Stimulated activated CD8-positive, alpha-beta memory T cell treated with anti-CD3 and anti-CD28 coated beads, Interleukin-7, amount 100 ng/mL, for 1 hour (primary cell): Measurements from ENCODE around the gene UGCG.
"Not testable (repeated sequence)": the region's sequence is repeated elsewhere in the genome, so short reads cannot be mapped to it uniquely, and the experiment has no call there.

Experiments
- DNase-seq, 2 donors: peaks; one replicate each; pipeline ENCODE4 v3.0.0-alpha.2; 2020; ENCODE audit warnings: low read depth in 2 of 2

UGCG gene

DNA sequence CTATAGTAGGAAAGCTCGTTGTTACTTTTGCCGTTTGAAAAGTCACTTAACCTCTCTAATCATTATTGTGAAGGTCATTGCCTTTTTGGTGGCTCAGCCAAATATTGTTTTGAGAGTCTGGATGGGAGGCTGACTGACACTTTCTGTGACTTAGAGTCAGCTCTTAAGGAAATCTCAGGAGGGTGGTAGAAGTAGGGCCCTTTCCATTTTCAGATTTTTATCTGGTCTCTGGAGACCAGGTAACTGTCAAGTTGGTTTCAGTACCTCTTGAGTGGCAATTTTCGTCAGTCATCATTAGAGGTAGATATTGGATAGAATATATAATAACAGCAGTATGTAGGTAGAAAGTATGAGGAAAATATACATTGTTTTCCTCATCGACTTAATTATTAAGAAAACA, 23.3 kb downstream of the UGCG start:
- DNase-seq: no peak

DNA sequence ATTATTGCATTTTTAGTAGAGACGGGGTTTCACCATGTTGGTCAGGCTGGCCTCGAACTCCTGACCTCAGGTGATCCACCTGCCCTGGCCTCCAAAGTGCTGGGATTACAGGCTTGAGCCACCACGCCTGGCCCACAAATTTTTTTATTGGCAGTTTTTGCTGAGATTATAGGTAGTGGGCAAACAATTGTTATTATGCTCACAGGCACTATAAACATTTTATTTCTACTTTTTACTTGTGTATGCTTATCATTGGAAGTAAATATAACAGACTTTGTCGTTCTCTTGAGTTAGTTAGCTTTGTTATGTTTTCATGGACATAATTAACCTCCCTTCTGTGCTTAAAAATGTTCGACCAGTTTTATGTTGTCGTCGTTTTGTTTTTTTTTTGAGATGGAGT, 23.9 kb downstream of the UGCG start:
- no peak for DNase-seq

DNA sequence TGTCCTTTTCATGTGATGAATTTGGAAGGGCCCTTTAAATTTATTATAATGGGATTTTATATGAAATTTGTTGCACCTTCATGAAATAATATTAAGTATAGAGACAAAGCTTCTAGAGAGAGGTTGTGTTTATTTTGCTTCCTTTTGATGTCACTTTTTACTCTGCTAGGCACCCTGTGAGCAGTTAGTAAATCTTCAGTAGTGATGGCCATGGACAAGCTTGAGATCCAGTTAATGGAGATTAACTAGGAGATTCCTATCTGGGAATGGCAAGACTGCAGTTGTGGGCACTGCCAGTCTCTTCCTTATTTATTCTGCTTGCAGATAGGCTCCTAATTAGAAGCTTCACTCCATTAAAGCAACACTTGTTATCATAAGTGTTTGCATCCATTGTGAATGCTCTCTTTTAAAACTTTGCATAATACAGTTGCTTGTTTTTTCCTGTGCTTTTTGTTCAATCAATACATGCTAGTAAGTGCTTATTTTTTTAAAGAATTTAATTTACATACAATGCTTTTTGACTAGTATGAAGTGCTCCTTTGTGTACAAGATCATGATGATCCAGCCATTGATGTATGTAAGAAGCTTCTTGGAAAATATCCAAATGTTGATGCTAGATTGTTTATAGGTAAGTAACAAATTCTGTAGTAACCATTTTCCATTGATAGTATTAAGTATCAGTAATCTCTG, 25.9 kb downstream of the UGCG start:
- DNase-seq: no peak

DNA sequence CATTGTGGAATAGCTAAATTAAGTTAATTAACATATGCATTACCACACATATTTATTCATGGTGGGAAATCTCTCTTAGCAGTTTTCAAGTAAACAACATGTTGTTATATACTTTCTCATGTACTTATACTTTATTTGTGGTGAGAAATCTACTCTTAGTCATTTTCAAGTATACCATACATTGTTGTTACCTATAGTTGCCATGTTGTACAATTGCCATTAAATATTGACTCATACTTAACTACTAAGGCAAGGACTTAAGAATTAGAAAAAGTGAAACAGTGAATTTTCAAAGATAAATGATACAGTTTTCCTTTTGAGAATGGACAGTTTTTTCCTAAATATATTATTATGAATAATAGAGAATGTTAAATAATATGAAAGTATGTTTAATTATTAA, 27.7 kb downstream of the UGCG start:
- DNase-seq: no peak

DNA sequence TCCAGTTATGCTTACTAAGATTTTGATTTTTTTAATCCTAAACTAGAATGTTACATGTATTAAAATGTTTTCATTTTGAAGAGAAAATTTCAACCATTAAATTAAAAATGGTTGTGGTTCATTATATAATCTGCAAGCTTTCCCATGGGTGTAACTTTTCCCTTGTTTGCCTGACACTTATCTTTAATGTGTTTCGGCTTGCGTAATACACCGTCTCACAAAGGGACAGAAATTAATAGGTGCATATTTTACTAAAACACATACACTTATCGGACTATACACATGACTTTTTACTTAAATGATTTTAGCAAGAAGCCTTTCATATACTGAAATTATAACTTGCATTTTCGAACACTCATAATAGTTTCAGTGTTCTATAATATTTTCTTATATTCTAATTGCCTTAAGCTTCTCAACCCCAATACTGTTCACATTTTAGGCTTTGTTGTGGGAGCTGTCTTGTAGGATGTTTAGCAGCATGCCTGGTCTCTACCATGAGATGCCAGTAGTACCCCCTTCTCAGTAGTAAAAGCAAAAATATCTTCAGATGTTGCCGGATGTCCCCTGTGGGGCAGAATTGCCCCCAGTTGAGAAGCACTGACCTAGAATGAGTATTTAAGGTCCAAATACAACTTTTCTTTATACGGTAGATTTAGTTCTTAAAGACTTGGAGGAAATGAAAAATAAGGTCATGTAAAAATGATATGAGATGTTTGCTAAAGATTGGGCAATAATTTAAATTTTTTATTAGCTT, 28.6 kb downstream of the UGCG start:
- no peak for DNase-seq

DNA sequence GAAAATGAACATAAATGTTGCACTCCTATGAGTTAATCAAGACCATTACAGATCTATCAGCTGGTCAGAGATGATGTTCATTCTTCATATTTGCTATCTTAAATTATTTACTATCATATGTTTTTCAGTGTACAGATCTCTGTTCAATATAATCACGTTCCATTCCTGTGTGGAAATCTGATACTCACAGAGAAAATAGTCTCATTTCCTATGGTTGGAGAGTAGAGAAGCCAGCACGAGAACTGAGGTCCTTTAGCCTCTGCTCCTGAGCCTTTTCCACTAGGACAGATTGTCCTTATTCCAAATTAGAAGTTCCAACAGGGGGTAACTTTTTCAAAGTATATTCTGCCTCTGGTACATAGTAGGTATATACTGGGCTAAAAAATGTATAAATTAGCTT, 29.2 kb downstream of the UGCG start:
- DNase-seq: no peak

DNA sequence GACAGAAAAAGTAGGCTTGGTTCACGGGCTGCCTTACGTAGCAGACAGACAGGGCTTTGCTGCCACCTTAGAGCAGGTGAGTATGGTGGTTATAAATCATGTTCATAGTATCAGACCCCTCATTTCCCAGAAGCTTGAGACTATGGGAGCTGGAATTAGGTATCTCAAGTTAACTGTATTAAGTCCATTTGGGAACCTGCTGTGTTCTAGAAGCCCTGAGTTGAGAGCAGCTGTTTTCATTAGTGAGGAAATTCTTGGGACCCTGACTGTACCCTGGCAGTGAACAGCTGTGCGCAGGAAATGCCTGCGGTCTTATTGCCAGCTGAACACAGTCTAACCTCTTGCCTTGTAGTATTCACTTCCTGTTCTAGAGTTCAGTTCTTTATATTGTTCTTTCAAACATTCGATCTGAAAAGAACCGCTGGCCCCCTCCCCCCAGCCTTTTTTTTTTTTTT, 29.8 kb downstream of the UGCG start:
- peak; percentile 10 to 33 for DNase-seq

DNA sequence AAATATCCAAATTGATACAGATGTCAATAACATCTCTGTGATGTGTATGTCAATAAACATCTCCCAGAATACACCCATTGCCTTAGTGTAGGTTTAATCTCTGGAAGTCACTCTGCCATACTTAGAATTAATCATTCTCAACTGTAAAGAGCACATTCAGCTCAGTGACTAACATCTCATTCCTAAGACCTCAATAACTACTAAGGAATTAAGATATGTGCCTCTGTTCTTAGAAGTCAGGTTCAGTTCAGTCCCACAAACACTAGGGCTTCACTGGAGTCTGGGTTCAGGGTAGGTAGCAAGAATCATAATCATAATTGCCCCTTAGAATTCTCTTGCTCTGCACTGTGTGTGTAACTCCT, 31.7 kb downstream of the UGCG start:
- DNase-seq: no peak

DNA sequence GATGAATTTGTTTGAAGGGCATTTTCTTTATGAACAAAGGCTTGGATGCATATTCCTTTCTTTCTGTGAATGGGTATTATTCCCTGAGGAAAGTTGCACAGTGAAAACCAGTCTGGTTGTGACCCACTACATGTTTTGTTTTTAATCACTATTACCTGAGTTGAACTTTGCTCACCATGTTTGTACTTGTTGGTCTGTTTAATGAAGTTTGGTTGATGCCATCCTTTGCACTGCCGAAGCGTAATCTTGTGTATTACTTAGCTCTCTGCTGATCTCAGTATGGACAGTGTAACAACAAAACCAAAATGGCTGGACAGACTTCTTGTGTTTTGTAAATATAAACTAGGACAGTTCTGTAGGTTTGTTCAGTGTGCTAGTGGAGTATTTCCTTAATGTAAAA, 38.1 kb downstream of the UGCG start:
- DNase-seq: no peak

DNA sequence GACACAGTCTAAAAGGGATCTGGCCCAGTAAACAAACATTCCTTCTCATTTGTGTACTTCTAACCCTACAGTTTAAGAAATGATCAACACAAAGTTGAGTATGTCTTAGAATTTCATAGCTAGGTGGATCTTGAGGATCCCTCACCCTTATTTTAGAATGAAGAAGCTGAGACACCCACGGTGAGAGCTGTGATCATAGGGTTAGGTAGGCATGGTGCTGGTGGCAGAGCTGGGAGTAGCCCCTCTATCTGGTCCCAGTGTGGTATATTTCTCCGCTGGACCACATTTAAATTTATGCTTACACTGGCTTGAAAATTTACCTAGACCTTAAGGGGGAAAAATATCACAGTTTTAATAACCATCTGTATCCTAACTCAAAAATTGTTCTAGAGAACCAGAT, 39.8 kb downstream of the UGCG start:
- DNase-seq: no peak

DNA sequence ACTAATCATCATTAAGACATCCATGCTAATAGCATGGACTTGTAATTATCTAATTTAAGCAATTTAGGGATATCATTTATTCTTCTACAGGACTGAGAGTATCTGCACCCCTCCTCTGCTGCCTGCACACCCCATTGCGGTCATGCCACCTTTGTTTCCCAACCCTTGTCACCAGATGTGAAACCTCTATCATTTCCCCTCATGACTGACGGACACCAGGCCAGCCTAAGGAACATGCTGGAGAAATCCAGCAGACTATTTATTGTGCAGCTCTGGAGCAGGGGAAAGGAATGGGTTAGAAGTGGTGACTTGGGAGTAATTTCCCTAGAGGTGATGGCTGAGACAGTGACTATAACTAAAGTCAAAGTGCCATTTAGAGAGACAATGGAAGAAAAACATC, 40.7 kb downstream of the UGCG start:
- DNase-seq: no peak

DNA sequence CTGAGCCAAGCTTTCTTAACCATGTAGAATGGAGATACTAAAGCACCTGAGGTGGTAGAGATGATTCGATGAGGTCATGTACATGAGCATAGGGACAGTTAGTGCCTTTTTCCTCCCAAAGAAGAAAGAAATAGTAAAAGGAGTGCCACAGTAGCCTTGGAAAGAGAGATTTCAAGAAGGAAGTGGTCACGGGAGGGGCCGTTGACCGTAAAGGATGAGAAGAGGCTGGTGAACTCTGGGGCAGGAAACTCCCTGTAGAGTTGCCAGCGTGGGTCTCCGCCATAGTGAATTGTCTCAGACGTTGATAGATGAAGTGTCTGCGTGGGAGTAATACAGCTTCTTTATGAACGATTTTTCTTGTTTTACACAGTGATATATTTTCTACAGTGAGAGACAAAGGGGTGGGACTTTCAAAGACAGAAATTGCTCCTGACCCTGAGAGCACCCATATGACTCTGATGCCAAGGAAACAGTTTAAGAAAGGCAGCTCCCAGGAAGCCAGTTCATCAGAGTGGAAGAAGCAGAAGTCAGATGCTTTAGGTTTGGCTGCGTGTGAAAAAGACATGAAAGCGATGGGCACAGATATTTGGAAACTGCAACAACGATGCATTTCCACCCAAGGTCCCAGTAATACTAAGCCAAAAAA, 41.3 kb downstream of the UGCG start:
- DNase-seq: no peak

DNA sequence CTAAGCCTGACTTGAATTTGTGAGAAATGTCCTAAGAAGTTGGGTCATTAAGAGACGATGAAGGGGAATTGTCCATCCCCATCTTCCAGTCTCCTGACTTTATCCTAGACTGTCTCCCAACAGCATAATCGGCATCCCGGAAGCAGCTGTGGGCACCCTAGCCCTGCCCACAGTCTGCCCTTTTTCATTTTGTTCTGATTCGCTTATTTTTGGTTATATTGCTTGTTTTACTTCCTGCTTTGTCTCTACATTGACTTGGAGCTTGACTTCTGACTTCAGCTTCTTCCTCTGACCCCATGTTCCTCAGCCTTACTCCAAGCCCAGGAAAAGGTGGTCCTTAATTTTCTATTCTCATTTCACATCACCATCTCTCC, 41.8 kb downstream of the UGCG start:
- no peak for DNase-seq

DNA sequence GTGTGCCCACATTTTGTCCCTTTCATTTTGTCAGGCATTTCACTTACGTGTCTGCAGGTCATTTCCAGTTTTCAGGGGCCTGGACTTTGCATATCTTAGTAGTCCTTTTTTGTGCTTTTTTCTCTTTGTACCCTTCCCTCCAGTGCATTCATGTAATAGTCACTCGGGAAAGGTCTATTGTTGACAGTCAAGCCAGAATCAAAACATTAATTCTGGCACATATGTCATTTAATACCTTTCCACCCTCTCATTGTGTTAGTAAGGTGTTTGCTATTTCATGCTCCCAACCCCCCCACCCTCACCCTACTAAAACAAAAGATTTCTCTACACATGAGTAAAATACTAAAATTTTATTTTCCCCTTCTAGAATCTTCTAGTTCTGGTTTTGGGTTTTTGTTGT, 42.7 kb downstream of the UGCG start:
- no peak for DNase-seq

DNA sequence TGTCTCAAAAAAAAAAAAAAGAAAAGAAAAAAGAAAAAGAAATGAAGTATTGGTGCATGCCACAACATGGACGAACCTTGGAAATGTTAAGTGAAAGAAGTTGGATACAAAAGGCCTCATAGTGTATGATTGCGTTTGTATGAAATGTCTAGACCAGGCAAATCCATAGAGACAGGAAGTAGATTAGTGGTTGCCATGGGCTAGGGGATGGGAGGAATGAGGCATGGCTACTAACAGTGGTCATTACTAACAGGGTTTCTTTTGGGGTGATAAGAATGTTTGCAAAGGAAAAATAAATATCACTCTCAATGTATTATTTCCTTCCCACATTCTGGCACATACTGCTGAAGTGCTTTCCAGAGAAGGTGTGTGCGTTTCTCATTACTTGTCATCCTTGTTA, 44.1 kb downstream of the UGCG start:
- DNase-seq: no peak

DNA sequence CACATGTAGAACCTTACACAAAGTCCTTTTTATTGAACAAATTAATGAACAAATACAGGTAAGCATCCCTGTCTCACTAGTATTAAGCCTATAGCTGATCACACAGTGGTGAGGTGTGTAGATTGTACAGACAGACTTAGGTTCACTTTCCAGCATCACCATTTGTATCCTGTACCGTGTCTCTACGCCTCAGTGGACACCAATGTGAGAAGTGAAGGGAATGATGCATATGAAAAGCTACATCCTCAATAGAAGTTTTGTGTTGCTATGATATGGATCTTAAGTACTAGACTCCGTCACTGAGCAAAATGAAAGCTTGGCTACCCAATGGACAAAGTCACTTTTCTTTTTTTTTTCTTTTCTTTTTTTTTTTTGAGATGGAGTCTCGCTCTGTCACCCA, 46.6 kb downstream of the UGCG start:
- no peak for DNase-seq

DNA sequence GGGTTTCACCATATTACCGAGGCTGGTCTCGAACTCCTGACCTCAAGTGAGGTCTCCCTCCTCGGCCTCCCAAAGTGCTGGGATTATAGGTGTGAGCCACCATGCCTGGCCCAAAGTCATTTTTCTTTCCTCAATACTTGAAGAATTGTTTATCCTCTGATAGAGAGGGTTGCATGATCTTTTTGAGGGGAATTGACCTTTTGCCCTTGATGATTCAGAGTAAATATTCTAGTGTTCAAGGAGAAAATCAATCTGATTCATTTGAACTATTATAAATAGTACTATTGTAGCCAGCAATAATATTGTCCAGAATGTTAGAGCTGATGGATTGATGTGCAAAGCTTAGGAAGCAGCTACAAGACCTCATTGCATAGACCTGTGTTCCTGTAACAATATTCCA, 47.1 kb downstream of the UGCG start:
- no peak for DNase-seq

DNA sequence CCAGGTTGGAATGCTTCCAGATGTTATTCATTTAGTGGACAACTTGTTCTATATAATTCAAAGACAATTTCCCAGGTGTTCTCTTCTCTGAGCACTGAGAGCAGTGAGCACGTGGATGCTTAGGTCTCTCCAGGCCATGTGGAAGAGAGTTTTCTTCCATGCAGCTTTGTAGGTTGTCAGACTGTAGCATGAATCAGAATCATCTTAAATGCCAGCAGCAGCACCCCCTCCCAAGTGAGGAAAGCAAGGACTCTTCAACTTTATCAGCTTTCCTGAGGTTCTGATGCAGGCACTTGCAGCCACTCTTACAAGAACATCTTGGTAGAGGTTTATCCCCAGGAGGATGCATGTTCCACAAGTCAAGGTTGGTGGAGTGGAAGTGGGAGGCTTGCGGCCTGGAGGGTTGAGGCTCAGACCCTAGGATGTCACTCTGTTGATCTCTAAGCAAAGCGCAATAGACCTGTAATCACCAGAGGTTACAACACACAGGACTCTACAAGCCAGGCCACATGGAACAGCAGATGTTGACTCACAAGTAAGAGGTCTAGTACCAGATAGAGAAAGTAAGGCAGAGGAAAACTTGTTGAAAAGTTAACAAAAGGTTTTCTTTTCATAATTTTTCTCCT, 47.7 kb downstream of the UGCG start:
- DNase-seq: no peak

DNA sequence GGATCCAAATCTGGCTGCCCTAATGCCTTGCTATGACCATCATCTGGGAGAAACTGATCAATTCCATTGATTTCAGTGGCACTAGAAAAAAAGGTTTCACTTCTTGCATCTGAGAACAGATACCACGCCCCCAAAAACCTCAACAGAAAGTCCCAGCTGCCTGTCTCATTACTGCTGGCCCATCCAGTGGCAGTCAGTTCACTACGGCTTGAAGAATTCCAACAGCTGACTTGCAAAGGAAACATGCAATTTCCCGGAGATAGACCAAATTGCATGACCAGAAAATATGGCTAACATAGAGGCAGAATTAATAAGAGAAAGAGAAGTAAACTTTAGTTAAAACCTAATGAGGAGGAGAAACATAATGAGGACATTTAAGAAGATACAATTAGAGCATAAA, 48.6 kb downstream of the UGCG start:
- no peak for DNase-seq

DNA sequence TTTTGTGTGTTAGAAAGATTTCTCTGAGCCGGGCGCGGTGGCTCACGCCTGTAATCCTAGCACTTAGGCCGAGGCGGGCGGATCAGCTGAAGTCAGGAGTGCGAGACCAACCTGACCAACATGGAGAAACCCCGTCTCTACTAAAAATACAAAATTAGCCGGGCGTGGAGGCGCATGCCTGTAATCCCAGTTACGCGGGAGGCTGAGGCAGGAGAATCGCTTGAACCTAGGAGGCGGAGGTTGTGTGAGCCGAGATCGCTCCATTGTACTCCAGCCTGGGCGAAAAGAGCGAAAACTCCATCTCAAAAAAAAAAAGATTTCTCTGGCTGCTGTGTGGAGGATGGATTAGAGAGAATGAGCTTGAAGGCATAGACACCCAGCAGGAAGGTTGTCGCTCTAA, 51.5 kb downstream of the UGCG start:
- not testable (repeated sequence) for DNase-seq

DNA sequence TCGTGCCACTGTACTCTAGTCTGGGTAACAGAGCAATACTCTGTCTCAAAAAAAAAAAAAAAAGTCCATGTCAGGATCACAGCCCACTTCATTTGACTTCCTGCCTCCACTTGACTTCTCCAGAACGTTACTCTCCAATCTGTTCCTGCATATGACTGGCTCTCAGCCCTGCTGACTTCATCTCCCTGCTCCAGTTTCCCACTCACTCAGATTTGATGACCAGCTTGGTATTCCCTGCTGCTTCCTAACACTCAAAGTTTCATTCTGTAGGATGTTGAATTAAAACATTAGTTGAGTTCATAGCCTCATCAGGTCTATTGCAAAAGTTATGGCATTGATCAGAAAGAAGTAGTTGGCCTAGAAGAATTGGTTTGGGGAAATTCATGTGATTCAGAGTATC, 52.3 kb downstream of the UGCG start:
- no peak for DNase-seq

DNA sequence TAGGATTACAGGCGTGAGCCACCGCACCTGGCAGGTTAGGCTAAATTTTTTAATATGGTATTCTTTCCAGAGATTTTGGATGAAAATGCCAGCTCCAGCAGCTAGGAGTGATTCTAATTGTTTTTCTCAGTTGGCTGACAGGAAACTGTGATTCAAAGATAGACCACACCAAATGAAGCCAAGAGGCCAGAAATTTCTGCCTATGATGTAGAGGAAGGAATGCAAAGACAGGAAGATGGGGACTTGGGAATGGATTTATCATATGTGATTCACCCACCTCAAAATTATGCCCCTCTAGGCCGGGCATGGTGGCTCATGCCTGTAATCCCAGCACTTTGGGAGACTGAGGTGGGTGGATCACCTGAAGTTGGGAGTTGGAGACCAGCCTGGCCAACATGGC, 53.3 kb downstream of the UGCG start:
- DNase-seq: no peak

DNA sequence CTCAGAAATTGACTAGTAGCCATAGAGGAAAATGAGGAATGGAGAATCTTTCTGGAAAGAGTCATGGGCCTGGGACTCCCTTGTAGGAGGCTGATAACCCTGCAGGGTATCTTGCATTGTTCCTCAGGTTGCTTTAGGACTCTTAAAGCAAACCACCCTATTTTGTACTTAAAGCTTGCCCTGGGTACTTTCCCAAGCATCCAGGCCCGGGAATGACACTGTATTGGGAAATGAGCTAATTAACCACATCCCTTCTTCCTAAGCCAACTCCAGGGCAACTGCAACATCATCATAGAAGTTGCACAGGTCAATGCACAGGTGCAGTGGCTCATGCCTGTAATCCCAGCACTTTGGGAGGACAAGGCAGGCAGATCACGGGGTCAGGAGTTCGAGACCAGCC, 55.9 kb downstream of the UGCG start:
- DNase-seq: no peak
